ACHN (cell line): ENCODE measurements around the gene GNB1L.

Source experiments
- DNase-seq: peaks from one replicate; pipeline ENCODE4 v3.0.0-alpha.2; 2015
- in situ Hi-C: cut with HindIII; loops from 2 replicates; pipeline ENCODE4 v1.10.0; 2017; ENCODE audit warnings: low sequenced_read_pairs, low pct_ligation_motif_present, low pct_unique_long_range_greater_than_20kb

Gene GNB1L

DNA sequence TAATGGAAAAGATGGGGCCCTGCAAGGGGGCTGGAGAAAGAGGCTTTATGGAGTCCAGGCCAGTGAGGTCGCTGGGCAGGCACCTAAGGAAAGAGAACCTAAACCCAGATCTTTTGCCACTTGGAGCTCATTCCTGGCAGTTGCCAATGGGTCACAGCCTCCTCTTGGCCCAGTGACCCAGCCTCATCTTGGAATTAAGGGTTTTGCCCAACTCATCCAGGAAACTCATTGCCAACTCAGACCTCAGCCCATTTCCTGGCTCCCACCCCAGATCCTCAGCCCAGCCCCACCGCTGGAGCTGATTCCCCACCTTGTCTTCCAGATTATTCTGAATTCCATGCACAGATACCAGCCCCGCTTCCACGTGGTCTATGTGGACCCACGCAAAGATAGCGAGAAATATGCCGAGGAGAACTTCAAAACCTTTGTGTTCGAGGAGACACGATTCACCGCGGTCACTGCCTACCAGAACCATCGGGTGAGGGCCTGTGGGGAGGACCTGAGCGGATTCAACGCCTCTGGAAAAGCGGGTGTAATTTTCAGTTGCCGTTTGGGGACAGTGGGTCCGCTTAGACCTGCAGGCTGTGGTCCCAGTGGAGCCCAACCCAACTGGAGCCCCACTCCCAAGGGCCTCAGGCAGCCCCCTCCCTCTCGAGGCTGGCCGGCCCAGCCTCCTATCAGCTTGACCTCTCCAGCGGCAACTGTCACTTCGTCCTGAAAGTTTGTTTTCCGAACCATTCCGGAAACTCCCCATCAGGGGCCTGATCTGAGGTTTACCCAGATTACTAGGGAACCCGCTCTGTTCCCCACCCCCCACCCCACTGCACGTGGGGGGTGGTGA lies 89.8 kb downstream of the GNB1L start:
- DNase-seq, result no peak
- in situ Hi-C loops, result no loop called here

- in situ Hi-C loops, result no loop called here
- no peak for DNase-seq
Measured at GRCh38 chr22:19764299-19764593, 90.4 kb downstream of the GNB1L start.

DNA sequence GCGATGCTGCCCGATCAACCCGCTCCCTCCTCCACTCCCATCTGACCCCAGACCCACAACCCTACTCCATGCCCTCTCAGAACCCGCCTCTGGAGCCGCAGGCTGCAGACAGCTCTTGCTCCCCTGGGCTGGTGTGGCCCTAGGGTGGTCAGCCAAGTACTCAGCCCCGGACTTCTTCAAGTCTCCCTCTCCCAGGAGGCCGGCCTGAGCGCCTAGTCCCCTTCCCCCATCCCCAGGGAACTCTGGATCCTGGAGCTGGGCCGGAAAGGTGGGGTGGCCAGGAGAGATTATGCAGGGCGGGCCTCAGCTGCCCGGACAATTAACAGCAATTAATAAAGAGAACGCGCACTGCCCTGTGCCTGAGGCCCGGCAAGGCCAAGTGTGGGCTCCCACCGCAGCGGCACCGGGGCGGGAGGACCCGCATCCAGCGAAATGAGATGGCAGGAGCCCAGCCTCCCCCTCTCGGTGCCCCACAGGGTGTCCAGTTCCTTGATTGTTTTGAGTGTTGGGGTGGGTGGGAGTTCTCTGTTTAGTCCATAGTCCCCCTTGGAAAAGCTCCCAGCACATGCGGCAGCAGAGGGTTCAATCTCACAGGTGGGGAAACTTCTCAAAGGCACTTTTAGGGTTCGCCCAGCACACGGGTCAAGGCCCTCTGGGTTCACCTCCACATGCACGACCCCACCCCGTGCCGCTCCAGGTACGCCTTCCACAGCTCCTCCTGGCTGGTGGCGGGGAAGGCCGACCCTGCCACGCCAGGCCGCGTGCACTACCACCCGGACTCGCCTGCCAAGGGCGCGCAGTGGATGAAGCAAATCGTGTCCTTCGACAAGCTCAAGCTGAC lies 91.0 kb downstream of the GNB1L start:
- DNase-seq, result no peak
- in situ Hi-C loops, result no loop called here

DNA sequence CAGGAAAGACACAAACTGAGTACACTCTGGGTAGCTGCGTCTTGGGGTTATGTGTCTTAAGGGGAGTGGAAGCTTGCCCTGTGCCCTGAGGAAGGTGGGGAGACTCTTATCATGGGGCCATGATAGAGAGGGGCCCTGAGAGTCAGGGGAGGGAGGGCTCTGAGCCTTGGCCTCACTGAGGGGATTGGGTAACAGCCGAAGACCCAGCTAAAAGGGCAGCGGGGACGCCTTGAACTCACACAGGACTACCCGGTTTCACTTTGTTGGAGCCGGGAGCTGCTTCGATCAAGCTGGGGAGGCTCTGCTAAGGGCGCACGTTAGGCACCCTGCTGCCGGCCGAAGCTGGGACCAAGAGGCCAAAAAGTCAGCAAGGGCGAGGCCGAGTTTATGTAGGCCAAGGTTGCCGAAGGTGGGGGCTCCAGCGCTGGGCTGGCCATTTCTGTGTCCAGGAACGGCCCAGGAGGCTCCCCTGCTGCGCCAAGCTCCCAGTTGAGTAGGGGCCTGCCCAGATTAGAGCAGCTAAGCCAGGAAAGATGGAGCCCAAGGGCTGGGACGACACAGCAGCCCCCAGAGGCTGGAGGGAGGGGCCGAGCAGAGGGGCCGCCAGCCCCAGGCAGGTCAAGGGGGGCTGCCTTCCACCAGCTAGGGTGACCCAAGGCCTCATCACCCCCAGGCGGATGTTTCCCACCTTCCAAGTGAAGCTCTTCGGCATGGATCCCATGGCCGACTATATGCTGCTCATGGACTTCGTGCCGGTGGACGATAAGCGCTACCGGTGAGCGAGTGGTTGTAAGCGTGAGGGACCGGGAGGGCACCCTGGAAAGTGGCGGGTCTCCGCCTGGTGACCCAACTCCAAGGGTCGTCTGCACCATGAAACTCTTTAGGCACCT lies 91.9 kb downstream of the GNB1L start:
- DNase-seq, result no peak
- in situ Hi-C loops, result no loop called here

- no peak for DNase-seq
- in situ Hi-C loops, result no loop called here
Measured at GRCh38 chr22:19761725-19762567, 92.7 kb downstream of the GNB1L start.

- in situ Hi-C loops, result no loop called here
Measured at GRCh38 chr22:19760951-19761724, 93.5 kb downstream of the GNB1L start.

GRCh38 chr22:19760058-19760950 lies 94.4 kb downstream of the GNB1L start, which contains the start of gene TBX1:
Gene TBX1 (plus strand): TSS chr22:19760778. CDS start chr22:19760844, 66 bp downstream.
- no peak for DNase-seq
- in situ Hi-C loops, result no loop called here

More at GRCh38 chr22:19760951-19761724, 93.5 kb downstream of the GNB1L start:
- no peak for DNase-seq

DNA sequence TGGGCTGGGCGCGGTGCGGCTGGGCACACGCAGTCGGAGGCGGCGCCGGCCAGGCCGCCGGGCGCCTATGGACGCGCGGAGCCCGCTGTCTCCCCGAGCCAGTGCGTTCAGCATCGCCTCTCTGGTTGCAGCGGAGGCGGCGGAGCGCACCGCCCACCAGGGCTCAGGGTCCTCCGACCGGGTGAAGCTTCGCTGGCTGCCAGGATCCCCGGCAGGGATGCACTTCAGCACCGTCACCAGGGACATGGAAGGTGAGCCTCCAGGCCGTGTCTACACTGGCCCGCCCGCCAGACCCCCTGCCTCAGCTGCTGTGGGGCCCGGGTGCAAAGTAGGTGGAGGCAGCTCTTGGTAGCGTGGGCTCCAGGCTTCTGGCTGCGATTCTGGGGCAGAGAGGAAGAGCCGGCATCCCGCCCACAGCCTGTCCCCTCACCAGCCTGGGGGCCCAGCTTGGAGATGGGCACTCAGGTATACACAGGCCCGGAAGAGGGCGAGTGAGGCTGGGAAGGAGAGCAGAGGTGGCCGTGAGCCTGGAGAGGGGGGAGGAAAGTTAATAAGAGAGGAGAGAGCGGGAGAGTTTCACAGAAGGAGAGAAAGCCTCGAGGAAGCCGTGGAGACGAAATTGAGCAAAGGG lies 95.1 kb downstream of the GNB1L start:
- in situ Hi-C loops, result no loop called here
- no peak for DNase-seq

DNA sequence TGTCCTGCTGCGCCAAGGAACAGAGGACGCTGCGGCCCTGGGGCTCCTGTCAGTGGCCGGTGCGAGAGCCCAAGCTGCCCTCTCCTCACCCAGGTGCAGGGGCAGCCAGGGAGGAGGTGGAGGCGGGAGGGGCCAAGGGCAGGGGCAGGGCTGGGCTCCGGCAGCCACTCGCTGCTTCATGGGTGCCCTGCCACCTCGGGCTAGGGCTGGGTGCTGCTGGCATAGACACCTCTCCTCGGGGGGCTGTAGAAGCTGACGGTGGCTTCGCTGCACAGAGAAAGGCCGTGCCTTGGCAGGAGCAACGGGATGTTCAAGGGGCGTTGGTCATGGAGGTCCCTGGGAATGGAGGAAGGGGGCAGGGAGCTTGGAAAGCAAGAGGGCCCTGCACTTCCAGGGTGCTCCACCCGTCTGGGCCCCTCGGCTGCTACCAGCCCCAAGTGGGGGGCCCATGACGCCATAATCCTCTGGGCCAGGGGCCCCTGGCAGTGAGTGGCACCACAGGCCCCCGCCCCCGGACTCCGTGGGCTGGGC lies 95.7 kb downstream of the GNB1L start:
- in situ Hi-C loops, result no loop called here
- no peak for DNase-seq

DNA sequence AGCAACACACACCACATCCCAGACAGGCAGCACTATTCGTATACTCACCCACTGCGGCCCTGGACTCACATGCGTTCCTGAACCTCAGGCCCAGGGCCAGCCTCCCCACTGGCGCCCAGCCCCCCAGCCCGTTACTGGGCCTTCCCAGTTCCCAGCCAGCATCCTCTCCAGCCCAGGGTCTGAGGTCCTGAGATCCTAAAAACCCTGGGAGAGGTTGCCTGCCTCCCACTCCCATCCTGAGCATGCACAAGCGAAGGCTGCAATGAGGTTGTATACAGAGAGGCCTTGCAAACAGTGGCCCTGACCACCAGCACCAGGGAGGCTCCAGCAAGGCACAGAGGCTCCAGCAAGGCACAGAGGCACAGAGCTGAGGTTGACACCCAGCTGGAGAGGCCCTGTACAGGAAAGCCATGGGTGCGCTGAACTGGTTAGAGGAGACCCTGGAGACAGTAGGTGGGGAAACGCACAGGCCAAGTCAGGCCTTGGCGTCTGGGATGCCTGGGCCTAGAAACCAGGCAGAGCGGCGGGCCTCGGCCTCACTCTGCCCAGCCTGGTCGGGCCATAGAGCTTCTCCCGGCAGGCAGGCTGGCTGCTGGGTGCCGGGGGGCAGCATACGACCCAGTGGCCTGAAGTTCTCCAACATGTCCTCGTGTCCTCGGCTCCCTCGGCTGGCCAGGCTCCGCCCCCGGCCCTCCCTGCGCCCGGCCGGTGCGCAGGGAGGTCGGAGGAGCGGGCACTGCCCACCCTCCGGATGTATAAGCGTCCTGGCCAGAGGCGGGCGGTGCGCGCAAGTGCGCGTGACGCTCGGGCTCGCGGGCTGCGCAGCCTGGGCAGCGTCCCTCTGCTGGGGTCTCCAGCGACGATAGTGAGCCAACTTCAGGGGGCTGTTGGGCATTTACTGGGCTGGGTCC lies 96.4 kb downstream of the GNB1L start:
- in situ Hi-C loops, result no loop called here
- no peak for DNase-seq

DNA sequence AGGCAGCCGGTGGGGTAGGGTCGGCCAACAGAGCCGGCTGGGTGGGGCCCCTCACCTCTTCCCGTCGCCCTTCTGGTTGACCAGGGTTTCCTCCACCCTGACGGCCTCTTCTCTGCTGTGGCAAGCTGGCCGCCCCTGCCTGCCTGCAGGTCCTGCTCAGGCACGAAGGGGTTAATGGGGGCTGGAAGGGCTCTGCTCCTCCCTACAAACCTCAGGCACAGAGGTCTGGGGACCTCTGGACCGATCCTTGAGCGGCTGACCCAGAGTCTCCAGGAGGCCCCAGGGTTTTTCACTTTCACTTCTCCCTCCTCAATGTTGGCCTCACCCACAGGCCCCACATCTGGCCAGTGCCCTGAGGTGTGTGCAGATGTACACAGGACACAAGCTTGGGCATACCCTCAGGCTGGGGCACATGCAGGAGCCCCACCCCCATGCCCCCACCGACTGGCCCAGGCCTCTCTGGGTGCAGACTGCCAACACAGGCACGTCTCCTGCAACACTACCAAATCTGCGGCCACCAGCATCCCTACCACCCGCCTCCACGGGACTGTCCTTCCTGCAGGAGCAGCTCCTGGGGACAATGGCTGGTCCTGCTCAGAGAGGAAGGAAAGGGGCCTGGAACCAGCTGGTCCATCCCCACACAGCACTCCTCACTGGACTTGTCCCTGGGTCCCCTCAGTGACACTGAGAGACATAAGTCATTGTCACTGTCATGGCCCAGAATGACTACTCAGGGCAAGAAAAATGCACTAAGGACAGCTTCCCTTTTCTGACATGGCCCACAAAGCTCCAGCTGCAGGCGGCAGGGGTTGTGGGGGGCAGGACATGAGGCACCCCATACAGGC lies 97.3 kb downstream of the GNB1L start:
- DNase-seq, result no peak
- in situ Hi-C loops, result no loop called here

- in situ Hi-C loops, result no loop called here
Measured at GRCh38 chr22:19756288-19757128, 98.2 kb downstream of the GNB1L start.

GRCh38 chr22:19755722-19756287 lies 98.9 kb downstream of the GNB1L start:
- DNase-seq, result no peak
- in situ Hi-C loops, result no loop called here

More at GRCh38 chr22:19756288-19757128, 98.2 kb downstream of the GNB1L start:
- peak; percentile 52 for DNase-seq
